Right lobe of liver (tissue), 6 donors: Measurements from ENCODE around the gene SAMD11. TPM values are rescaled to one million over a fixed set of nuclear protein-coding genes. Genes with fewer than 3 reads are reported as not detected.

Experiments
- ATAC-seq, 4 donors: fragments of 200-7000 bp; cut with Tn5 transposase; one replicate each; pipeline ENCODE4 v1.9.1; 2020; ENCODE audit warnings: mild to moderate bottlenecking in 4 of 4, moderate library complexity in 4 of 4
- DNase-seq, 3 donors: peaks; one replicate each; pipeline ENCODE4 v3.0.0-alpha.2; 2020
- H3K27ac ChIP-seq, 3 donors: fragments of 200-600 bp; one replicate each; pipeline ENCODE4 v1.8.0; 2022
- H3K27me3 ChIP-seq, 2 donors: fragments of 200-600 bp; one replicate each; pipeline ENCODE4 v1.8.0; 2022
- H3K36me3 ChIP-seq, 4 donors: fragments of 200-600 bp; sonication (generic) in 1 of 4; one replicate each; pipeline versions ENCODE4 v1.5.1 to v1.8.0; 2017 to 2022; ENCODE audit warnings: control low read depth in 1 of 4
- H3K4me1 ChIP-seq, 4 donors: fragments of 200-600 bp; sonication (generic) in 1 of 4; one replicate each; pipeline versions ENCODE4 v1.5.1 to v1.8.0; 2017 to 2022; ENCODE audit warnings: control low read depth in 1 of 4
- H3K4me3 ChIP-seq, 3 donors: fragments of 200-600 bp; one replicate each; pipeline ENCODE4 v1.8.0; 2022
- H3K9me3 ChIP-seq, 4 donors: fragments of 200-600 bp; sonication (generic) in 1 of 4; one replicate each; pipeline versions ENCODE4 v1.5.1 to v1.8.0; 2017 to 2022; ENCODE audit warnings: control low read depth in 1 of 4
- CTCF ChIP-seq, 4 donors: fragments of 200-600 bp in 3 of 4; fragments of 450-650 bp in 1 of 4; IDR thresholded peaks; one replicate each; pipeline versions ENCODE4 v1.5.1 to v1.8.0; 2016 to 2022; ENCODE audit warnings: antibody characterized with exemption in 4 of 4, mild to moderate bottlenecking in 2 of 4
- POLR2A ChIP-seq: fragments of 450-650 bp; IDR thresholded peaks from one replicate; pipeline ENCODE4 v1.6.1; 2017; ENCODE audit warnings: antibody characterized with exemption, mild to moderate bottlenecking
- WGBS: methylation state at CpG from one replicate; pipeline ENCODE4 v1.1.6; 2018; ENCODE audit warnings: low coverage, low lambda C conversion rate; ENCODE audit not compliant: insufficient coverage; ENCODE audit errors: missing lambda C conversion rate; 5-methylcytosine and 5-hydroxymethylcytosine counted together
- intact Hi-C, 2 donors: fragments of 100-400 bp; cut with DNase I; formaldehyde crosslinking; loops; one replicate each; pipeline versions ENCODE4 v1.11.2 to v1.14.1; 2022
- total RNA-seq, 6 experiments: library from RNA; depleted of rRNA in 2 of 6; stranded (reverse); fragments of >200 nt in 2 of 6; fragmentation: NEBNext Ultra II Directional in 3 of 6; extraction: Animal tissue kit (Norgen Biotek cat#: 25700) in 3 of 6; gene quantifications; one replicate each; pipeline versions ENCODE4 v1.1.0 to v1.2.4, GENCODE V29; 2016 to 2023
- donor health status: DM: no; HTN: yes; CAD: no.
- donor health status: DM: no; HTN: no; CAD: no.
- donor health status: DM: no; HTN: no; CAD: no.
- donor health status: DM: no; HTN: yes; CAD: no.
- donor health status: DM: no; HTN: yes; CAD: no.

The SAMD11 gene
- total RNA-seq, 6 experiments from 2014 or later: 2.1 to 4.3 (median 3.7) TPM

DNA sequence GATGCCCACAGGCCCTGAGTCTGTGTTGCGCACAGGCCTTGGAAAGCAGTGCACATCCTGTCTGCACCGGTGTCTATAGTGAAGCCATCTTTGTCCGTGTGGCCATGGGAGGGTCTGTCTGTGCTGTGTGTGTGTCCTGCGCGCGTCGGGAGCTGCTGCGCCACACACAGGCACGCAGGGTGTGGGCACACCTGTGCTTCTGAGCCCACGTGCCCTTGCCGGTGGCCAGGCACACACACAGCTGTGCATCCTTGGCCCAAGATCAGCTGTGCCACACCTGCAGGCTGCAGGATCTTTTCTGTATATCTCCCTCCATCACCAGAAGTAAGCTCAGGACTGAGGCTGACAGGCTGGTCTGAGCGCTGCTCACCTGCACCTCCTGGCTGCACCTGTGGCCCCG is 3.2 kb upstream of the SAMD11 start:
- DNase-seq: no peak
- Histone ChIP-seq H3K36me3 (no peaks in the 10 kb centered on the region), H3K27ac (no peak overlapping the region), H3K27me3 (no peaks in the 10 kb centered on the region), H3K9me3 (no peaks in the 10 kb centered on the region), H3K4me1 (peaks cover 0 to 31% (median 0%) of the 10 kb centered on the region in 4 donors), H3K4me3 (no peak overlapping the region)
- no peak for ATAC-seq
- WGBS: 13% methylated on average over 3 of the region's 13 CpGs
- intact Hi-C loops: no loop called here
- no peak for TF ChIP-seq POLR2A
- TF ChIP-seq CTCF (IDR thresholded peaks at IDR 0.05): no peak

DNA sequence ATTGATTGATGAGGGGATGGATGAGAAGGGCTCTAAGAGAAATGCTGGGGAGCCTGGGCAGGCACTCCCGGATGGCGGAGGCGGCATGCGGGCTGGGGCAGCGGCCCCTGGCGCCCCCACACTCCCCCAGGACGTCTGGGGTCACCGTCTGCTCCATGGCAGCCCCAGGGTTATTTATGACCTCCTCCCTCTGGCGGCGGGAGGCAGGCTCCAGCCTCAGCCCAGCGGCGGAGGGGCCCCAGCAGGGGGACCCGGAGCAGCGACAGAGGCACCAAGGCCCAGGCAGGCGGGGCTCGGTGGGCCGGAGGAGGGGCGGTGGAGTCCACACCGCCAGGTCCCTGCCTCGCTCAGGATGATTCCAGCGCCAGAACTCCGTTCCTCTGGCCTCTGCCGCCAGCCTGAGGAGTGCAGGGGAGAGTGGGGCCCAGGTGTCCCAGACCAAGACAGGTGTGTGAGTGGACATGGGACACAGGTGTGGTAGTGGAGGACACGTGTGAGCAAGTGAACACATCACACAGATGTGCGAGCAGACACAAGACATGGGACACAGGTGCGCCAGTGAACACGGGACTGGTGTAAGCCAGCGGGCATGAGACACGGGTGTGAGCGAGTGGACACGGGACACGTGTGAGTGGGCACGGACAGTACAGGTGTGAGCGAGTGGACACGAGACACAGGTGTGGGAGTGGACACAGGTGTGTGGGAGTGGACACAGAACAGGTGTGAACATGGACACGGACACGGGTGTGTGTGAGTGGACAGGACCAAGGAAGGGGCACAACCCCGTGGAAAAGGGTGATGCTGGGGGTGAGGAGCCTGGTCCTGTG is 2.5 kb upstream of the SAMD11 start:
- ATAC-seq (peak; percentile 70 to 75 (median 73)), DNase-seq (peak in 1 of 3 donors; percentile 60)
- no peak overlapping the region for H3K4me3 ChIP-seq
- peaks cover 0 to 30% (median 0%) of the 10 kb centered on the region in 4 donors for H3K4me1 ChIP-seq
- TF ChIP-seq POLR2A (no peak), CTCF (IDR thresholded peaks at IDR 0.05) (peak; percentile 31 to 46 (median 42))
- WGBS: 44% methylated on average over 20 of the region's 38 CpGs
- peaks cover 0 to 3% of the 10 kb centered on the region in 2 donors for H3K27me3 ChIP-seq
- no peaks in the 10 kb centered on the region for H3K9me3 ChIP-seq
- H3K36me3 ChIP-seq: no peaks in the 10 kb centered on the region
- intact Hi-C loops: no loop called here
- no peak overlapping the region for H3K27ac ChIP-seq

- TF ChIP-seq POLR2A (no peak), CTCF (IDR thresholded peaks at IDR 0.05) (no peak)
- intact Hi-C loops: no loop called here
- peaks cover 0 to 3% of the 10 kb centered on the region in 2 donors for H3K27me3 ChIP-seq
- peak overlapping the region in 1 of 3 donors; percentile 13 for H3K27ac ChIP-seq
- no peaks in the 10 kb centered on the region for H3K9me3 ChIP-seq
- DNase-seq: no peak
- no peak for ATAC-seq
- no CpG with 5 or more reads among the region's 98 CpGs for WGBS
- H3K36me3 ChIP-seq: no peaks in the 10 kb centered on the region
- H3K4me1 ChIP-seq: peaks cover 0 to 20% (median 0%) of the 10 kb centered on the region in 4 donors
- peak overlapping the region; percentile 21 to 55 (median 33) for H3K4me3 ChIP-seq
Observed at GRCh38 chr1:923991-924655, 400 bp downstream of the SAMD11 start.

DNA sequence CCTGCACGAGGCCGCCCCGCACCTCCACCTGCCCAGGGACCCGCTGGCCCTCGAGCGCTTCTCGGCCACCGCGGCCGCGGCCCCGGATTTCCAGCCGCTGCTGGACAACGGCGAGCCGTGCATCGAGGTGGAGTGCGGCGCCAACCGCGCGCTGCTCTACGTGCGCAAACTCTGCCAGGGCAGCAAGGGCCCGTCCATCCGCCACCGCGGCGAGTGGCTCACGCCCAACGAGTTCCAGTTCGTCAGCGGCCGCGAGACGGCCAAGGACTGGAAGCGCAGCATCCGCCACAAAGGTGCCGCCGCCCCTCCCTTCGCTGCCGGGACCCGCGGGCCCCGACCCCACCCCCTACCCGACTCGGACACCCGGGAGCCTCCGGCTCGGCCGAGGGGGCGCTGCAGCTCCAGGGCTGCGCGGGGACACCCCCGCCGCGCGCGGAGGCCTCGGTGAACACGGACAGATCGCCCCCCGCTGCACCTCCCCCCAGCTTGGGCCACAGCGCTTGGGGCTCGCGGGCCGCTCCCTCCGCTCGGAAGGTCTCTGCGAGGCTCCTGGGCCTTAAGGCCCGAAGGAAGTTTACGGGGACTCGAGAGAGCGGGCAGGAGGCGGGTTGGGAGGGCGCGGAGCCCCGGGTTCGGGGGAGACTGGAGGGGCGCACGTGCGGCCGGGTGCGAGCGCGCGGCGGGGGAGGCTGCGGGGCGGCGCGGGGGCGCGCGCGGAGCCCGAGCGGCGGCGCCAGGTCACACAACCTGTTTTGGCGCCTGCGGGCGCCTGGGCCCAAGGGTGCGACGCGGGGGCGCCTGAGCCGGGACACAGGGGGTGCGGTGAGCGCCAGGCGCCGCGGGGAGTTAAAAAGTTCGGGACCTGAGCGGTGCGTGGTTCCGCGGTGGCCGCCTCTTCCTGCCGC is 1.2 kb downstream of the SAMD11 start:
- peaks cover 0 to 3% of the 10 kb centered on the region in 2 donors for H3K27me3 ChIP-seq
- TF ChIP-seq POLR2A (no peak), CTCF (IDR thresholded peaks at IDR 0.05) (peak in 1 of 4 donors; percentile 6)
- 0% methylated on average over 4 of the region's 120 CpGs for WGBS
- H3K9me3 ChIP-seq: no peaks in the 10 kb centered on the region
- no peak for DNase-seq
- H3K27ac ChIP-seq: no peak overlapping the region
- intact Hi-C loops: no loop called here
- peak overlapping the region; percentile 33 to 55 (median 34) for H3K4me3 ChIP-seq
- peaks cover 0 to 20% (median 0%) of the 10 kb centered on the region in 4 donors for H3K4me1 ChIP-seq
- H3K36me3 ChIP-seq: no peaks in the 10 kb centered on the region
- peak in 3 of 4 donors; percentile 9 to 31 (median 17) for ATAC-seq
